D721Med (cell line): ENCODE results near the gene POC1A.

Experiments used
- DNase-seq: peaks from one replicate; pipeline ENCODE4 v3.0.0; 2011; ENCODE audit warnings: low spot score; ENCODE audit not compliant: insufficient read length
- FAIRE-seq: peaks from 2 replicates; lab custom pipeline; 2011; peaks lifted over from hg19 to GRCh38; lab: Jason Lieb, UNC
- CTCF ChIP-seq: IDR thresholded peaks from 2 replicates; pipeline ENCODE4 v1.5.1; 2012; ENCODE audit warnings: mild to moderate bottlenecking, control low read depth; ENCODE audit not compliant: insufficient read depth; ENCODE audit errors: missing control alignments

POC1A gene

GRCh38 chr3:52150860-52151259 lies 3.4 kb downstream of the POC1A start:
- TF ChIP-seq CTCF: no peak
- DNase-seq (no peak), FAIRE-seq (no peak)

- DNase-seq (no peak), FAIRE-seq (no peak)
- TF ChIP-seq CTCF: no peak
Measured at GRCh38 chr3:52150357-52150756, 3.9 kb downstream of the POC1A start.

GRCh38 chr3:52149726-52150125 lies 4.5 kb downstream of the POC1A start:
- FAIRE-seq (no peak), DNase-seq (no peak)
- no peak for TF ChIP-seq CTCF

- DNase-seq (no peak), FAIRE-seq (no peak)
- no peak for TF ChIP-seq CTCF
Measured at GRCh38 chr3:52149021-52149420, 5.2 kb downstream of the POC1A start.

GRCh38 chr3:52147804-52148203 lies 6.4 kb downstream of the POC1A start:
- no peak for DNase-seq
- FAIRE-seq: no peak
- TF ChIP-seq CTCF: no peak

GRCh38 chr3:52146811-52147210 lies 7.4 kb downstream of the POC1A start:
- FAIRE-seq (no peak), DNase-seq (no peak)
- TF ChIP-seq CTCF: no peak

GRCh38 chr3:52146189-52146588 lies 8.0 kb downstream of the POC1A start:
- DNase-seq: no peak
- no peak for TF ChIP-seq CTCF
- FAIRE-seq: no peak
